Endothelial cell of umbilical vein (primary cell): Measurements from ENCODE around the gene WAS.

Source experiments
- EZH2 ChIP-seq: IDR thresholded peaks from 2 replicates; pipeline ENCODE4 v1.6.1; 2012; ENCODE audit warnings: borderline replicate concordance, low read depth, mild to moderate bottlenecking, moderate library complexity, low read length, inconsistent platforms; ENCODE audit not compliant: severe bottlenecking
- GATA2 ChIP-seq: IDR thresholded peaks from 2 replicates; pipeline ENCODE4 v1.7.0; 2011; ENCODE audit warnings: low read depth, mild to moderate bottlenecking, moderate library complexity, mixed read lengths, low read length; ENCODE audit not compliant: insufficient read length, insufficient read depth
- MYC ChIP-seq: IDR thresholded peaks from one replicate; pipeline ENCODE4 v1.6.1; 2011; ENCODE audit warnings: mild to moderate bottlenecking, low read depth, low read length
- POLR2A ChIP-seq: IDR thresholded peaks from 2 replicates; pipeline ENCODE4 v1.6.1; 2012; ENCODE audit warnings: low read depth, mild to moderate bottlenecking, control low read depth, low read length
- POLR2AphosphoS5 ChIP-seq: IDR thresholded peaks from 2 replicates; pipeline ENCODE4 v1.6.1; 2012; ENCODE audit warnings: low read depth, mild to moderate bottlenecking, control low read depth, low read length, moderate library complexity; ENCODE audit not compliant: insufficient read depth
- TF ChIP-seq, protein P1 (sequence below), 2 donors: IDR thresholded peaks; 1 replicate in 1 of 2; 2 replicates in 1 of 2; pipeline ENCODE4 v1.5.1; 2011; ENCODE audit warnings: low read length in 2 of 2, mild to moderate bottlenecking in 2 of 2, moderate library complexity in 2 of 2, control low read depth in 1 of 2, inconsistent platforms in 1 of 2, low read depth in 1 of 2; ENCODE audit not compliant: insufficient read depth in 1 of 2; ENCODE audit errors: extremely low read depth in 1 of 2
- TF ChIP-seq, protein P2 (sequence below): IDR thresholded peaks from 2 replicates; pipeline ENCODE4 v1.6.1; 2011; ENCODE audit not compliant: insufficient read depth, insufficient read length

DNA sequence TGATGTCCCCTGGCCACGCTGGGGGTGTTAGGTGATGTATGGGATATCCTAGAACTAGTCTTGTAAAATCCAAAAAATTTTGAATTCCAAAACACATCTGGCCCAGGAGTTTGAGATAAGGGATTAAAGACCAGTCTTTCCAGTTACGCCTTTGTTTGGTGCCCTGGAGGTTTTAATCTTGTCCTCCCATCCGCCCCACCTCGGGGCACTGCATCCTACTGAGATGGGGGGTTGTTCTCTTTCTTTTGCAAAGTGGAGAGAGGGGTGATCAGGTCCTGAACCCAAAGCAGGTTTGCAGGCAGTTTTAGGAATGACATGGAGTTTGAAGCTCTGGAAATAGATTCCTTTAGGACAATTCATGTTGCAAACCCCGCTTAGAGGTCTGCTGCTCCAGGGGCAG lies 14.7 kb downstream of the WAS start:
- TF ChIP-seq, protein P1, sequence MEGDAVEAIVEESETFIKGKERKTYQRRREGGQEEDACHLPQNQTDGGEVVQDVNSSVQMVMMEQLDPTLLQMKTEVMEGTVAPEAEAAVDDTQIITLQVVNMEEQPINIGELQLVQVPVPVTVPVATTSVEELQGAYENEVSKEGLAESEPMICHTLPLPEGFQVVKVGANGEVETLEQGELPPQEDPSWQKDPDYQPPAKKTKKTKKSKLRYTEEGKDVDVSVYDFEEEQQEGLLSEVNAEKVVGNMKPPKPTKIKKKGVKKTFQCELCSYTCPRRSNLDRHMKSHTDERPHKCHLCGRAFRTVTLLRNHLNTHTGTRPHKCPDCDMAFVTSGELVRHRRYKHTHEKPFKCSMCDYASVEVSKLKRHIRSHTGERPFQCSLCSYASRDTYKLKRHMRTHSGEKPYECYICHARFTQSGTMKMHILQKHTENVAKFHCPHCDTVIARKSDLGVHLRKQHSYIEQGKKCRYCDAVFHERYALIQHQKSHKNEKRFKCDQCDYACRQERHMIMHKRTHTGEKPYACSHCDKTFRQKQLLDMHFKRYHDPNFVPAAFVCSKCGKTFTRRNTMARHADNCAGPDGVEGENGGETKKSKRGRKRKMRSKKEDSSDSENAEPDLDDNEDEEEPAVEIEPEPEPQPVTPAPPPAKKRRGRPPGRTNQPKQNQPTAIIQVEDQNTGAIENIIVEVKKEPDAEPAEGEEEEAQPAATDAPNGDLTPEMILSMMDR (IDR thresholded peaks at IDR 0.05; ENCODE audit: extremely low read depth in 1 of 2, insufficient read depth in 1 of 2, low read depth in 1 of 2, low read length in 2 of 2): no peak
- TF ChIP-seq POLR2A (no peak), EZH2 (no peak), POLR2AphosphoS5 (no peak), MYC (no peak), GATA2 (no peak)
- TF ChIP-seq, protein P2, sequence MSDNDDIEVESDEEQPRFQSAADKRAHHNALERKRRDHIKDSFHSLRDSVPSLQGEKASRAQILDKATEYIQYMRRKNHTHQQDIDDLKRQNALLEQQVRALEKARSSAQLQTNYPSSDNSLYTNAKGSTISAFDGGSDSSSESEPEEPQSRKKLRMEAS: no peak
